Cardiac septum (tissue), 1 donor: ENCODE data around the gene BRD3. TPM values are rescaled to one million over a fixed set of nuclear protein-coding genes. Genes with fewer than 3 reads are reported as not detected.

Experiments
- DNase-seq: peaks from one replicate; pipeline ENCODE4 v3.0.0-alpha.2; 2020; ENCODE audit warnings: low spot score
- intact Hi-C: fragments of 100-400 bp; cut with DNase I; formaldehyde crosslinking; loops from one replicate; pipeline ENCODE4 v1.14.0; 2022
- total RNA-seq: library from RNA; stranded (reverse); fragmentation: NEBNext Ultra II Directional; extraction: Animal tissue kit (Norgen Biotek cat#: 25700); gene quantifications from one replicate; pipeline ENCODE4 v1.2.1, GENCODE V29; 2021
- donor health status: DM: no; HTN: no; CAD: no.

BRD3 gene
- total RNA-seq, 1 donor from 2014 or later: 27.5 TPM

DNA sequence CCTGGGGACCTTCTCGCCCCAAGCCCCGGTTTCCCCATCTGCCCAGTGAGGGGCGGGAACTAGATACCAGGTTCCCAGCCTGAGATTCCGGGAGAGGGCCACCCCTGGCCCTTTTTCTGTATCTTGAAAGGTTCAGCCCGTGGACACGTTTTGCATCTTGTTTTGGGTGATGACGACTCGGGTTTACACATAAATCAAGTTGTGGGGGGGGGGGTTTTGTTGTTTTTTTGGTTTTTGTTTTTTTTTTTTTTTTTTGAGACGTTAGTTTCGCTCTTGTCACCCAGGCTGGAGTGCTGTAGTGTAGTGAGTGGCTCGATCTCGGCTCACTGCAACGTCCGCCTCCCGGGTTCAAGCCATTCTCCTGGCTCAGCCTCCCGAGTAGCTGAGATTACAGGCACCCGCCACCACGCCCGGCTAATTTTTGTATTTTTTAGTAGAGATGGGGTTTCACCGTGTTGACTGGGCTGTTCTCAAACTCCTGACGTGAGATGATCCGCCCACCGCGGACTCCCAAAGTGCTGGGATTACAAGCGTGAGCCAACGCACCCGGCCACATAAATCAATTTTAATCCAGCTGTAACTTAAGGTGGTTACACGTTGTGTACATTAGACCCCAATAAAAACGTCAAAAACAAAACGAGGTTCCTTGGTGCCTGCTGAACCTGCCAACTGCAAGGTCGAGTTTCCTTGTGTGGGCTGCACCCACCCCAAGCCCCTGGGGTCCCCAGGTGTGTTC, 1.1 kb upstream of the BRD3 start:
- DNase-seq: no peak
- intact Hi-C loops: loop anchor here (5.0 kb wide), 1 partner anchor 42 kb away; the partner anchor contains the start of gene BRD3OS

- intact Hi-C loops: loop anchor here (5.0 kb wide), 1 partner anchor 40 kb away; the partner anchor contains the start of gene BRD3OS
- DNase-seq: no peak
Observed at GRCh38 chr9:134066913-134067851, 644 bp downstream of the BRD3 start.

DNA sequence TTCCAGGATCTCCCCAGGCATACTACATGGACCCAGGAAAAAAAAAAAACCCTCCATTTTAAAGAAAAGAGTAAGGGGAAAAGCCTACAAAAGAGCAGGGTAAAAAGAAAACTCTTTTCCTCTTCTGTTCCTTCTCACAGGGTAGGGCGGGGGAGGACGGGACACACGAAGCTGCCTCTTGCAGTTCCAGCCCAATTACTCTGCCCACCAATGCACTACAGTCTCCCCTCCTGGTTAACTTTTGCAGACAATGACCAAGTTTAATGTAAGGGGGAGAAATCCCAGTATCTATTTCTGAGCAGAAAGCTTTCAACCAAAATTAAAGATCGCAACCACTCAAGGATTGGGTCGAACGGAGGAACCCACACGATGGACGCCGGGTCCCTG, 1.3 kb downstream of the BRD3 start:
- intact Hi-C loops: loop anchor here (5.0 kb wide), 1 partner anchor 39 kb away; the partner anchor contains the start of gene BRD3OS
- no peak for DNase-seq

- no peak for DNase-seq
- intact Hi-C loops: loop anchor here (5.0 kb wide), 1 partner anchor 39 kb away; the partner anchor contains the start of gene BRD3OS
Observed at GRCh38 chr9:134065612-134066419, 2.0 kb downstream of the BRD3 start.

GRCh38 chr9:134064711-134065110, 3.1 kb downstream of the BRD3 start:
- DNase-seq: no peak
- intact Hi-C loops: loop anchor here (5.0 kb wide), 1 partner anchor 37 kb away; the partner anchor contains the start of gene BRD3OS

GRCh38 chr9:134063571-134064450, 4.0 kb downstream of the BRD3 start:
- DNase-seq: no peak
- intact Hi-C loops: no loop called here

DNA sequence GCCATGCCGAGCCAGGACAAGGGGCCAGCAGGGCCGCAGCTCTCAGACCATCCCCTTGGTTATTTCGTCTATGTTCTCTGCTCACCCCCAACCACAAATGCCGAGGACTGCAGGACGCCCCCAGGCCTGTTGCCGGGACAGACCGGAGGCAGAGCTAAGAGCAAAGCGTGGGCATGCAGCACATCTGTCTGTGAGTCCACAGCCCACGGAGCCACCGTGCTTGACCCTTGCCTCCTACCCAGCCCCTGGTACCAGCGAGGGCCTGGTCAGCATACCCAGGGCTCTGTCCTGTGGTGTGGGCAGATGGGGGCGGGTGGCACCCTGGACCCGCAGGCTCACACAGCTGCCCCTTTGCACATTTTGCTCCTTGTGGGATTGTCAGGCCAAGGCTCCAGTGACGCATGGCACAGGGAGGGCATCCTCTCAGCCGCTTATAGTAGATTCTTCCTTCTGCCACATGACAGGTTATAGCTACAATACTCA, 4.7 kb downstream of the BRD3 start:
- no peak for DNase-seq
- intact Hi-C loops: no loop called here

DNA sequence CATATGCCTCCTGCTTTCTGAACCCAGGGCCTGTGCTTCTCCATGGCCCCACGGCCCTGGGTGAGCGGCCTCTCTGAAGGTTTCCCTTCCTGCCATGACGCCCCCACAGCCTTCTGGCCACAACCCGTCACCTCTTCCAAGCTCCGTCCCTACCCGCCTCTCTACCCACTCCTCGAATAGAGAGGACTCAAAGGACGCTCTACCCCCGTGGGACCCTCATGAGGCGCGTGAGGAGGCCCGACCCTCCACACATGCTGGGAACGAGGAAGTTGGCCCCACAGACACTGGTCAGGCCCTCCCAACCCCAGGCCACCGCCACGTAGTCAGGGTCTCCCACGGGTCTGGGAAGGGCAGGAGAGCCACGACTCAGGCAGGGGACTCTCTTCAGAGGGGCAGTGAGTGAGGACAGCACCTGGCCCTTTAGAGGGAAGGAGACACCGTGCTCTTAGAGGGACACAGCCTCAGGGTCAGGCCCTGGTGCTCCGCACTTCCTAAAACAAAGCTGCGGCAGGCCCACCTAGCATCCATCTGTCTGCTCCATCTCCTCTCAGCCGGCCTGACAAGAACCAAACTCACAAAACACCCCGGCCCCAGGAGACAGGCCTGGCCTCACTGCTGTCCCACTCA, 5.3 kb downstream of the BRD3 start:
- intact Hi-C loops: no loop called here
- no peak for DNase-seq

DNA sequence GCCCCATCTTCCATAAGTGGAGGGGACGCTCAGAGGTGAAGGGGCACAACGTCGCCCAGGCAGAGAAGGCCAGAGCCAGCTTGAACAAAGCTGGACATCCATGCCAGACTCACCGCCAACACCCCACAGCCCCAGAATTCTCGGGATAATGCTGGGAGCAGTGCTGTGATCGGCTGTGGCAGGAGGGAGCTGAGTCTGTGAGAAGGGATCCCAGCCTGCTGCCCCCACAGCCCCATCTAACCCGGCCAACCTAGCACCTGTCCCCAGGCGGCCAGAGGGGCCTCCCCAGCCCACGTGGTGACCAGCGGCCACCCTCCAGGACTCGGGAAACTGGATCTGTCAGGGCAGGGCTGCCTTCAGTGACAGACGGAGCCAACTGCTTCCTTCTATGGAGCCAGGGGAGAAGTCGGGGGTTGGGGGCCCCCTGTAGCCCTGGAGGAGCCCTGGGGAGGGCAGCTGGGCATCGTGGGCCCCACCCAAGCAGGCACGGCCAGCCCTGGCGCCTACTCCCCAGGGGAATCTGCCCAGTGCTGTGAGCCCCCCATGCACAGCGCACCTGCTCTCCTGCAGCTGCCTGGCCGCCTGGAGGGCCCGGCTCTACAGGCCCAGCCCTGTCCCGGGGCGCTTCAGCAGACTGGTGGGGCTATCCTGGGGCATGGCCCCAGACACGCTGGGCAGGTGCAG, 6.0 kb downstream of the BRD3 start:
- DNase-seq: no peak
- intact Hi-C loops: no loop called here

DNA sequence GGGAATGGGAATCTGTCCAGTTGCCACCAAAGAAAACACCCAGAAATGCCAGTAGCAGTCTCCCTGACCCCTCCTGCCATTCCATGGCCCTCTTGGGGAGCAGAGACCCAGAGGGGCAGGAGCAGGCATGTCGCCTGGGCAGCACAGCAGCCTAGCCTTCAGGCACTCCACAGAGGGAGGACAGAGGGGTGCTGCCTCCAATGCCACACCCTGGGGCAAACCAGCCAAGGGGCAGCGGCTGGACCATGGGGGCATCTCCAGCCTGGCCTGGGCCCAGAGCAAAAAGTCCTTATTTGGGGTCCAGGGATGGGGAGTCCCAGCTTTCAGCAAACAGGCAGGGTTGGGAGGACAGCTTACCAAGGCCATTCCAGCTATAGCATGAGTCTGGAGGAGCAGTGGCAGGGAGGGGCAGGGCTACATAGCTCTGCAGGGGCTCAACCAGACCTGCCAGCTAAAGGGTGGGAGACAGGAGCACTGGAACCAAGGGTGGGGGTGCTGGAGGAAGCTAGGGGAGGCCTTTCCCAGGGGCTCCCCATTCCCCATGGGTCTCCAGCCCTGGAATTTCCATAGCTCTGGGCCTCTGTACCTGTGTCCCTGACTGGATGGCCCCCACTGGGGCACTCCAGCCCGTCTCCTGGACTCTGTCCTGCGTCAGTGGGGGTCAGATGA, 6.7 kb downstream of the BRD3 start:
- intact Hi-C loops: no loop called here
- DNase-seq: no peak

- intact Hi-C loops: no loop called here
- DNase-seq: no peak
Observed at GRCh38 chr9:134060546-134060945, 7.3 kb downstream of the BRD3 start.

DNA sequence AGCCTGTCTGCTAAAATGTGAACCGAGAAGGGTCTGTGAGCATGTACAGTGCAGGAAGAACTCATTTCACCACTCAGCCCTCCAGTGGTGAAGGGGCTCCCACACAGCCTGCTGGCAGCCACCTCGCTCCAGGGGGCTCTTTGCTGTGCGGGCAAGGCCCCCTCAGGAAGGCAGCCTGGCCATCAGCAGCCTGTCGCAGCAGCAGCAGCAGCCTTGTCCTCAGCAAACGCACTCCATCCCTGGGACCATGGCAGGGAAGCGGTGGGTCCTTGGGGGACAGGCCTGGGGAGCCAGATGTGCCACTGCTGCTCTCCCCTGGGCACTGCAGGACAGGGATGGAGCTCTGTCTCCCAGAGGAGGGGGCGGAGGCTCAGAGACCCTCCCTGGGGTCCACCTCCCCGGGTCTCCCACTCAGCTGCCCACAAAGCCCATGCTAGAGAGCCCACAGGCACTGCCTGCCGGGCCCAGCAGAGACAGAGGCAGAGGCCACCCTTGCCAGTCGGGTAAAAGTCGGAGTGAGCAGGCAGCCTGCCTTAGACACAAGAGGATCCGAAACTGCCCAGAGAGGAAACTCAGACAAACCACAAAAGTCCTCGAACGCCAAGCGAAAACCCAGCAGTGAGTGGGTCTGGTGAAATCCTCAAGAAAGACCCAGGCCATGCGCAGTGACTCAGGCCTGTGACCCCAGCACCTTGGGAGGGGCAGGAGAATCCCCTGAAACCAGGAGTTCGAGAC, 8.0 kb downstream of the BRD3 start:
- intact Hi-C loops: no loop called here

DNA sequence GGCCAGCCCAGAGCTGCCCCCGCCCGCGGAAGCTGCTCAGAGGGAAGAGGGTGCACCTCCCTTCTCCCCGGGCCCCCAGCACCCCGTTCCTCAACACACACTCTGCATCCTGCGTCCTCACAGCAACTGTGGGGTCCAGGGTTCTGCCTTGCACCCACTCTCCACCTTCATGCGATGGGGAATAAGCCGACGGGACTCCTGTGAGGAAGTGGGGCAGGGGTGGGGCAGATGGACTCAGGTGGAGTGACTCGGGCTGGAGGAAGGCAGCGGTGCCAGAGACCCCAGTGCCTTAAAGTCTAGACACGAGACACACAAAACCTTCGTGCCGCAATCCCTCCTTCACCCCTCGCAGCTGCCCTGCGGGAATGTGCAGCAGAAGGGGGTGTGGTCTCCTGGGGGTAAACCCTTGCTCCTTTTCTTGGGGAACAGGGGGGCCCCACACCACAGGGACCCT, 8.6 kb downstream of the BRD3 start:
- intact Hi-C loops: no loop called here
- no peak for DNase-seq

More for the DNA sequence above, 8.0 kb downstream of the BRD3 start:
- DNase-seq: no peak

DNA sequence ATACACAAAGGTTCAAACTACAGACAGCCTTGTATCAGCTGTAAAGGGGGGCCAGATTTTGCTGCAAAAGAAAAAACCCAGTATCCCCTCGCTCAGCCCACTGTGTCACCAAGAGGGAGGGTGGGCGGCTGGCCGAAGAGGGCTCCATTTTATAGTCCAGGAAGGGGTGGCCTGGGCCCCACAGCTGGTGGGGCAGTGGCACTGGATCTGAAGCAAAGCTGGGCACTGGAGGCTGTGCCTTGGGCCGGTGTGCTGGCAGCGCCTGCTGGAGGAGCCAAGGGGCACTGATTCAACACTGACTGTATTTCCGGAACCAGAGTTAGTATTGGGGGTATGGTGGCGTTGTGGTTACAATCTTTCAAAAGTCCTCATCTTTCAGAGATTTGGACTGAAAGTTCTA, 9.1 kb downstream of the BRD3 start:
- intact Hi-C loops: no loop called here
- DNase-seq: peak; percentile 72

DNA sequence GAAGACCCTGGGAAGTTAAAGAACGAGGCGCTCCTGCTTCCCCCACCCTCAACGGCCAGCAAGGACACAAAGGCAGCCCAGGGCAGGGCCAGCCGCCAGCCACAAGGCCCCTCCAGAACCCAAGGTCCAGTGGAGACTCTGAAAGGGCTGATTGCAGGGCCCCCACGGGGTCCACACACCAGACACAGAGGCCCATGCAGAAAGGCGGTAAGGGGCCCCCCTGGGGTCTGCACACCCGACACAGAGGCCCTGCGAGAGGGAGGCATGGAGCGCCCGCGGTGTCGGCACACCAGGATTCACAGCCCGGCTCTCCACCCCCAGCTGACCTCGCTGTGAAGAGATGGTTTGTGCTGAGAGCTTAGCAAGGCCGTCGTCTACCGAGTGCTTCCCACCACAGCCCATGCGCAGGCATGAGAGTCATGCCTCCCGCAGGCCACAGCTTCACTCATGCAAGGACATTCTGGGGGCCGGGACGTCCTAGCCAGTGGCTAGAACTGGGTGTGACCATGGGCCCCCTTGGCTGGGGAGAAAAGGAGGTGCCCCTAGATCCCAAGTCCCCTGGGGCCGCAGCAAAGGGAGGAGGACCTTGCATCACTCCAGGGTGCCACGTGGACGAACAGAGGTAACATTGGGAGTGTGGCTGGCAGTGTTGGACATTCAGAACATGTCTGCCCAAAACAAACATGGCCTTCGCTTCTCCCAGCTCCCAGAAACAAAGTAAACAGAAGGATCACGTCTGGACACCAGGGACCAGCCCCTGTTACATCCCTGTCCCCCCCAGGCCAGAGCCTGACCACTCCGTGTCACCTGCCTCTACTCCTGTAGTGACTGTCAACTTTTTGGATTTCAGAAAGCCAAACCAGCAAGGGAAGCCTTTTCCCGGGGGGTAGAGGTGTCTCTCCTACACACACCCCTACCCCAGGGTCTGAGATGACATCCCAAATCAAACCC, 9.8 kb downstream of the BRD3 start:
- intact Hi-C loops: no loop called here

More for the DNA sequence above, 9.8 kb downstream of the BRD3 start:
- no peak for DNase-seq
